HUES6 (cell line): ENCODE data around the gene AP2A2.

Experiments used
- H3K27ac ChIP-seq: 2 replicates; pipeline ENCODE4 v1.7.0; 2013; ENCODE audit warnings: low read depth, mild to moderate bottlenecking, low read length, inconsistent platforms
- H3K27me3 ChIP-seq: 2 replicates; pipeline ENCODE4 v1.6.1; 2013; ENCODE audit warnings: low read length; ENCODE audit not compliant: control insufficient read depth, insufficient read depth
- H3K36me3 ChIP-seq: 2 replicates; pipeline ENCODE4 v1.6.1; 2013; ENCODE audit warnings: low read length; ENCODE audit not compliant: control insufficient read depth, insufficient read depth
- H3K4me1 ChIP-seq: 2 replicates; pipeline ENCODE4 v1.6.1; 2013; ENCODE audit warnings: low read length; ENCODE audit not compliant: control insufficient read depth, insufficient read depth
- H3K4me3 ChIP-seq: 2 replicates; pipeline ENCODE4 v1.5.1; 2013; ENCODE audit warnings: low read depth, low read length
- H3K9ac ChIP-seq: one replicate; pipeline ENCODE4 v1.6.1; 2013; ENCODE audit warnings: mild to moderate bottlenecking, low read length
- H3K9me3 ChIP-seq: 2 replicates; pipeline ENCODE4 v1.6.1; 2013; ENCODE audit warnings: low read depth, low read length; ENCODE audit not compliant: control insufficient read depth, insufficient read depth

Gene AP2A2

DNA sequence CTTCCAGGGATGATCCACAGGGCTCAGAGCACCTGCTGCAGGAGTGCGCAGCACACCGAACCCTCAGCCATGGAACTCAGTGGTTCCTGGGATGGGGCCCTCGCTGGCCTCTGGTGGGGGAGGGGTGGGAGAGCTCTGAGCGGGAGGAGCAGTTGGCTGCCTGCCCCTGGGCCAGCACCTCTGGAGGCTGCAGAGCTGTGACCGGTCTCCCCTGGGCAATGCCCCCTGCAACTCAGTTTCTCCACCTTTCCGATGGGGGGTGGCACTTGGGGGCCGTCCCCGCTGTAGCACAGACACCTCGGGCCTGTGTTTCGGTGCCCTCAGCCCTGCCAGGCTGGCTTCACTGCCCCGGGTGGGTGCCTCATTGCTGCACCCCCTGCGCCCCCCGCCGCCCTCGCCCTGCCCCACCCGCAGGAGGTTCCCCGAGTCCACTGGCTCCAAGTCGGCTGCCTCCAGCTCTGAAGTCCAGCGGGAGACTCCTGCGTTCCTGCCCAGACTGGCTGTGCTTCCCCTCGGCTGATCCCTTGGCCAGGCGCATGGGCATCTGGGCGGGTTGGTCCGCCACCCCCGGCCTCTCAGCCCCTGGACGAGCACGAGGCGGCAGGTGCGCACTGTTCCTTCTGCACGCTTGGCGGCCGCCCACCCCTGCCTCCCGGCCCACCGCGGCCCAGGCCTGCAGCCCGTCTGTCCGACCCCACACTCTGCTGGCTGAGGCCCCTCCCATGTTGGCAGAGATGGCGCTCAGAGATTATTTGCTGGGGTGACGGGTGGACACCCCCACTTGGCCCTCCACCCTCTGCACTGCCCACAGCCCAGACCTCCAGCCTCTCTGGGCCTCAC lies 109.0 kb downstream of the AP2A2 start:
- no peak overlapping the region for H3K9ac ChIP-seq
- no peaks in the 10 kb centered on the region for H3K36me3 ChIP-seq
- H3K4me1 ChIP-seq, result no peaks in the 10 kb centered on the region
- H3K4me3 ChIP-seq, result no peak overlapping the region
- H3K27ac ChIP-seq, result no peak overlapping the region
- no peaks in the 10 kb centered on the region for H3K9me3 ChIP-seq
- no peaks in the 10 kb centered on the region for H3K27me3 ChIP-seq

DNA sequence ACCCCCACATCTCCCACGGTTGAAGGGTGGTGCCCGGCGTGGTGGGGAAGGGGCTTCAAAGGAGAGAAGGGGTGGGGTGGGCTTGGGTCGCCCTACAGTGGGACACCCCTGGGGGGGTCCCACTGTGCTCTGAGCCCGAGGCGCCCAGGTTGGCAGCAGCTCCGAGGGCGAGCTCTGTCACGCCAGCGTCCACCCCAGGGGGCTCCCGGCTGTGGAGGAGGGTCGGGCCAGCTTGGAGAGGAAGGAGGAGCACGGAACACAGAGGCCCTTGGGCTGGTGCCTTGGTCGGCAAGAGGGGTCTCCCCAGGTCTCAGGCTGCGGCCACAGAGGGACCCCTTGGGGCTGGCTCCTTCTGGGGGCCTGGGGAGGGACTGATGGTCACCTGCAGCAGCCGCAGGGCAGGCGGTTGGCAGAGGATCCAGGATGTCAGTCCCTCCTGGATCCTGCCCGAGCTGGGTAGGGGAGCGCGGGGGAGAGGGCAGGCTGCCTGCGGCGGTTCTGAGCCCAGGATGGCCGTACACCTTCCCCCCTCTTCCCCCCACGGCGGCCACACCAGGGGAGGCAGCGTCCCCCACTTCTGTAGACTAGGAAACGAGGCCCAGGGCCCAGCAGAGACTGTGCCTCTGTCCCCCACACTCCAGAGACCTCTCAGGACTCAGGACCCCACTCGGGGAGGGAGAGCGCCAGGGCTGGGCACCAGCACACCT lies 110.1 kb downstream of the AP2A2 start:
- Histone ChIP-seq H3K27me3 (no peaks in the 10 kb centered on the region), H3K9me3 (no peaks in the 10 kb centered on the region), H3K4me1 (no peaks in the 10 kb centered on the region), H3K4me3 (no peak overlapping the region), H3K36me3 (no peaks in the 10 kb centered on the region), H3K9ac (no peak overlapping the region), H3K27ac (no peak overlapping the region)

DNA sequence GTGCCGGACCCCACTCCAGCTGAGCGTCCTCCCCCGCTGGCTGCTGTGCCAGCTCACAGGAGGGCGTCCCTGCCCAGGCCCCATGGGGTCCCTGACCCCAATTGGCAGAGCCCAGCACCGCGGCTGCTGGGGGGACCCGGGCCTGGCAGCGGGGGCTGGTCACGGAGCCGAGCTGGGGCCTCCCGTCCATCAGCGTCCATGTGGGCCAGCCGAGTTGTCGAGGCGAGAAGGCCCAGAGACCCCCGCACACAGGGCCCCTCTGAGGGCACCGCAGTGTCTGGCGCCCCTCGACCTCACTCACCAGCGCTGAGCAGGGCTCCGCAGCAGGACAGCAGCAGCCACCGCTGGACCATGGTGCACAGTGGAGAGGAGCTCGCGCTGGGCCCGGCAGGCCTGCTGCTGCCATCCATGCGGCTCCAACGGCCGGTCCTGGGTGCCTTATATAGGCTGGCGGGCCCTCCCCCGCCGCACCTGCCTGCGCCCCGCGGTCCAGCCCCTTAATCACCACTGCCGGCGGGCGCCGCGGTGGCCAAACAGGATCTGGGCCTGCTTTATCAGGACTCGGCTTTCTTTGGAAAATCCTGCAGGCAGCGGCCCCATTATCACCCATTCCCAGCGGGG lies 110.7 kb downstream of the AP2A2 start, which contains the start of gene MUC6:
Gene MUC6, minus strand, starts transcription at position 416 of the 621 bp plus-strand sequence. Its CDS starts 63 bp downstream, at position 353.
- Histone ChIP-seq H3K27ac (0 out of 2 replicates have a peak within 1 kb of the TSS, but pooled peaks have one; percentile 18), H3K36me3 (no peaks in the 10 kb centered on the region), H3K9me3 (no peaks in the 10 kb centered on the region), H3K4me3 (no peak within 1 kb of the TSS), H3K9ac (no peak within 1 kb of the TSS), H3K4me1 (no peaks in the 10 kb centered on the region), H3K27me3 (no peaks in the 10 kb centered on the region)

DNA sequence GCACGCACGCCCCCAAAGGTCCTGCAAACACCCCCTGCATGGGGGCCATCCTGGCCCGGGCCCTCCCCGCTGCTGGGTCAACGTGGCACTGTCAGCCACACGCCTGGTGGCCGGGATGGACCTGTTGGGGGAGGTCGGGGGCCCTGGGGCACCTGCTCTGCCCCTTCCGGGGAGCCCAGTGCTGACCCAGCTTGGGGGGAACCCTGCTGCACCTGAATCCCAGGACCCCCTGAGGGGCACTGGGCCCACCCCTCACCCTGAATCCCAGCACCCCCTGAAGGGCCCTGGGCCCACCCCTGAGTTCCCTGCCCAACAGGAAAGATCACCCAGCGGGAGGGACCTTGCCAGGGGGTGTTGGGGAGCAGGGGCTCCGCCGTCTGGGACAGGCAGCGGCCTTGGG lies 111.3 kb downstream of the AP2A2 start:
- H3K9ac ChIP-seq, result no peak overlapping the region
- no peaks in the 10 kb centered on the region for H3K27me3 ChIP-seq
- 0 out of 2 replicates have a peak overlapping the region, but pooled peaks have one; percentile 18 for H3K27ac ChIP-seq
- H3K9me3 ChIP-seq, result no peaks in the 10 kb centered on the region
- H3K4me3 ChIP-seq, result no peak overlapping the region
- no peaks in the 10 kb centered on the region for H3K4me1 ChIP-seq
- H3K36me3 ChIP-seq, result no peaks in the 10 kb centered on the region

DNA sequence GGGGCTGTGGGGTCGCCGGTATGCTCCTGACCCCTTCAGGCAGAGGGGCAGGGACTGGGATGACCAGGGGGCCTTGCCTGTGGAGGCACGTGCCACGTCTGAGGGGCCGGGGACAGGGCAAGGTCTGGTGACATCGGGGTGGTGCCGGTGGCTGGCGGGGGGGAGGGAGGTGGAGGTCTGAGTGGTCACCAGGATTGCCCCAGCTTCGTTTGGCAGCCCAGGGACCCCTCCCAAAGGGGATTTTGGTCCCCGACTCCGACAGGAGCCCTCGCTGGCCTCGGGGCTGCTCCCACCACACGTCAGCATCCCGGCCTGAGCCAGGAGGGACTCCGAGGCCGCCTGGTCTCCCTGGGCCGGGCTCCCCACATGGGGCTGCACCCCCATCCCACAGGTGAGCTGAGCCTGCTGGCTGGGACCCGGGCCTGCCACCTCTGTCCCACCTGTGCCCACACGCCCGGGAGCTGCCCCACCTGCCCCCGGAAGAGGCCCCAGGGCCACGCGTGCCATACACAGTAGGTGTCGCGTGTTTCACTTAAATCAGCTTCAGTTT lies 111.9 kb downstream of the AP2A2 start:
- Histone ChIP-seq H3K9me3 (no peaks in the 10 kb centered on the region), H3K36me3 (no peaks in the 10 kb centered on the region), H3K4me1 (no peaks in the 10 kb centered on the region), H3K4me3 (no peak overlapping the region), H3K27ac (no peak overlapping the region), H3K27me3 (no peaks in the 10 kb centered on the region), H3K9ac (no peak overlapping the region)

DNA sequence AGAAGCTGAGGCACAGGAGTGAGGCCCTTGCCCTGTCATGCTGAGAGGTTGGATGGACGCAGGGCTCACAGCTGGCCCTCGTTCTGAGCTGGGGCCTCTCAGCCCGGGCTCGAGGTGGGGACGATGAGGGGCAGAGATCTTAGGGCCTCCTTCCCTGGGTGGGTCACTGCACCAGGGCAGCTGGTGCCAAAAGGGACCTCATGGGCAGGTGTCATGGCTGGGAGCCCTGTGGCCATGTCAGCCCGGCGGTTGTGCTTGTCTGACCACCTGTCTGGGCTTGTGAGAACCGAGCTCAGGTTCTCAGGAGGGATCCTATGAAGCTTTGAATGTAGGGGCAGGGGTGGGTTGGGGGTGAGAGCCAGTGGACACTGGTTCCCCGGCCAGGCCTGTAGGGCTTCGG lies 112.7 kb downstream of the AP2A2 start:
- Histone ChIP-seq H3K27ac (no peak overlapping the region), H3K27me3 (no peaks in the 10 kb centered on the region), H3K36me3 (no peaks in the 10 kb centered on the region), H3K4me1 (no peaks in the 10 kb centered on the region), H3K9ac (no peak overlapping the region), H3K4me3 (no peak overlapping the region), H3K9me3 (no peaks in the 10 kb centered on the region)

DNA sequence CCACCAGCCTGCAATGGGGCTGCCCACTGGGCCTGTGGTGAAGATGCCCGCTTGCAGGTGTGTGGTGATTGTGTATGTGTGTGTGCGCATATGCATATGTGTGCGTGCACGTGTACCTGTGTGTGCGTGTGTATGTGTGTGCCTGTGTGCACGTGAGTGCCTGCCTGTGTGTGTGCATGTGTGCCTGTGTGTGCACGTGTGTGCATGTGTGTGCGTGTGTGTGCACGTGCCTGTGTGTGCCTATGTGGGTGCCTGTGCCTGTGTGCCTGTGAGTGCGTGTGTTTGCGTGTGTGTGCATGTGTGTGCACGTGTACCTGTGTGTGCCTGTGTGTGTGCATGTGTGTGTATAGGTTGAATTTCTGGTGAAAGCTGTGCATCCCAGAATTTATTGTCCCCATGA lies 113.3 kb downstream of the AP2A2 start:
- H3K9me3 ChIP-seq, result no peaks in the 10 kb centered on the region
- no peaks in the 10 kb centered on the region for H3K27me3 ChIP-seq
- H3K4me1 ChIP-seq, result no peaks in the 10 kb centered on the region
- no peak overlapping the region for H3K9ac ChIP-seq
- H3K36me3 ChIP-seq, result no peaks in the 10 kb centered on the region
- no peak overlapping the region for H3K27ac ChIP-seq
- no peak overlapping the region for H3K4me3 ChIP-seq

DNA sequence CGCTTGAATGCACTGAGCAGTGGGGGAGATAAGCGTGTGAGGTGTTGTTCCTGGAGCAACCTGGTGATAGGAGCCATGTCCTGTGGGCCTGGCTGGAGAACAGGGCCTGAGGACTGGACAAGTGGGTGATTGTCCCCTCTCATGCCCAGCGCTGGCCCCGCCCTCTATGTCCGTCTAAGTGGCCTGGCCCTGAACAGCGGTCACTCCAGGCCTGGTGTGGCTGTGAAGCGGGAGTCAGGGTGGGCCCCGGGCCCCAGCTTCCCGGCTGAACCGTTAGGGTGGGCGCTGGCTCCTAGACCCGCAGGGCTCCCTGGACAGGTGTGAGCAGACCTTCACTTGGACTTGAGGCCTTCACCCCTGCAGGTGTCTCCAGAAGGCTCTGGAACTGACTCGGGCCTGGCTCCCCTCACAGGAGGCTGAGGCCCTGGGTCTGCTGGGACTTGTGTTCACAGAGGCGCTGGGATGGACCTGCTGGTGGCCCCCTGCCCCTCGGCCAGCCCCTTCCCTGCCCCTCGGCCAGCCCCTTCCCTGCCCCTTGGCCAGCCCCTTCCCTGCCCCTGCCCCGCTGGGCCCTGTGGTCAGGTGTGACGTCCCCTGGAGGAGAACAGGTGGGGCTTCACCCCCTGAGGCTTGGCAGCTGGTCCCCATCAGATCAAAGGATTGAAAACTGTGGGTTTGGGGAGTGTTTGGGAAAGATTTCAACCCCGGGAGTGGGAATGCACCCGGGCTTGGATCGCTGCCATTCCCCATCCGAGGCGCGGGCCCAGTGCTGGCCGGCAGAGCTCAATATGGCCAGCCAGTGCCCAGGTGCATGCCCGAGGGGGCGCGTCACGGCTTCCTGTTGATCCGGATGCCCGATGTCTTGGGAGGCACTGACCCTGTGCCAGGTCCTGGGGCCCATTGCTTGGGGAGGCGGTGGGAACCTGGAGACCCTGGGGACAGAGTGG lies 114.1 kb downstream of the AP2A2 start:
- Histone ChIP-seq H3K9ac (no peak overlapping the region), H3K4me3 (no peak overlapping the region), H3K27ac (no peak overlapping the region), H3K36me3 (no peaks in the 10 kb centered on the region), H3K4me1 (no peaks in the 10 kb centered on the region), H3K9me3 (no peaks in the 10 kb centered on the region), H3K27me3 (no peaks in the 10 kb centered on the region)

DNA sequence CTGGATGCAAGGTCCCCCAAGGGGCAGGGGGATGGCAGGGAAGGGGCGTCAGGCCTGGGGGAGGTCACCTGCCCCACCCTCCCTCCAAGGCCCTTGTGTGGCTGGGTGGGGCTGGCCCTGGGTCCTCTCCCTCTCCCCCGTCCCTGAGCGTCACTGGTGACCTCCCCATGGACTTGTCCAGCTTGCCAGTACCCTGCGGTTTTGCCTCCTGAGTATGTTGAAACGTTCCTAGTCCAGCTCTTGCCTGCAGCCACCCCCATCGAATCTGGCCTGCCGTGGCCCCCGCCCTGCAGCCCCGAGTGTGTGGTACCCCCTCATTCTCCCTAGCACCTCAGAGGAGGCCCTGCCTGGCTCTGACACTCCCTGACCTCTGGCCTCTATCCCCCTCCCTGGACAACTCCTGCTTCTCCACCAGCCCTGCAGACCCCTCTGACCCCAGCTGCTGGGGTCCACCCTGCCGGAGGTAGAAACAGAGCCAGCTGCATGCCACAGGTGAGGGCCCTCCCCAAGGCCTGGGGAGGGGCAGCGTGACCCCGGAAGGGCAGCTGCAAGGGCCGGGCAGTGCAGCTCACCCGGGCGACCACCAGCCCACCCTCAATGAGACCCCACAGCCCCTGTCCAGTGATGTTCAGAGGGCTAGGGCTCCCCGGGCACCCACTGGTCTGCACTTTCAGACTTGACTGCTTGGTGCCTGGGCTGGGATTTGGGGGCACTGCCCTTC lies 114.9 kb downstream of the AP2A2 start:
- Histone ChIP-seq H3K9ac (no peak overlapping the region), H3K27me3 (no peaks in the 10 kb centered on the region), H3K4me3 (no peak overlapping the region), H3K4me1 (no peaks in the 10 kb centered on the region), H3K9me3 (no peaks in the 10 kb centered on the region), H3K27ac (no peak overlapping the region), H3K36me3 (no peaks in the 10 kb centered on the region)

DNA sequence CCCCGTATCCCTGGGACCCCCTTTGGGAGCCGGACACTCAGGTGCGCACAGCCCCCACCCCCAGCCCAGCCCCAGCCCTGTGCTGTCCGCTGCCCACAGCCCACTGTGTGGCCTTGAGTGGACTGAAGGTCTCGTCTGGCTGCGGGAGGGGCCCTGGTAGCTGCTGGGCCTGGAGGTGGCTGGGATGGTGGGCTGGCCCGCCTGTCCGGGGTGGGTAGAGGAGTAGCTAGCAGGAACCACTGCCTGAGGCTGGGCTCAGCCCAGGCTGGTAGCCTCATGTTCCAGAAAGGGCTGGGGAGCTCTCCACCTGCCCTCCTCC lies 115.4 kb downstream of the AP2A2 start:
- Histone ChIP-seq H3K9ac (no peak overlapping the region), H3K4me1 (no peaks in the 10 kb centered on the region), H3K36me3 (no peaks in the 10 kb centered on the region), H3K4me3 (no peak overlapping the region), H3K27ac (no peak overlapping the region), H3K9me3 (no peaks in the 10 kb centered on the region), H3K27me3 (no peaks in the 10 kb centered on the region)
